Suprapubic skin (tissue), 4 donors: ENCODE data around the gene PROZ. TPM values are rescaled to one million over a fixed set of nuclear protein-coding genes. Genes with fewer than 3 reads are reported as not detected.

Source experiments
- DNase-seq, 2 donors: peaks; one replicate each; pipeline ENCODE4 v3.0.0-alpha.2; 2019; ENCODE audit warnings: low spot score in 2 of 2
- H3K27ac ChIP-seq: fragments of 200-600 bp; sonication (generic); one replicate; pipeline ENCODE4 v1.5.1; 2019
- H3K27me3 ChIP-seq: fragments of 200-600 bp; sonication (generic); one replicate; pipeline ENCODE4 v1.5.1; 2019
- H3K36me3 ChIP-seq: fragments of 200-600 bp; sonication (generic); one replicate; pipeline ENCODE4 v1.5.1; 2019
- H3K4me1 ChIP-seq: fragments of 200-600 bp; sonication (generic); one replicate; pipeline ENCODE4 v1.5.1; 2019
- H3K4me3 ChIP-seq: fragments of 200-600 bp; sonication (generic); one replicate; pipeline ENCODE4 v1.5.1; 2019; ENCODE audit warnings: mild to moderate bottlenecking
- H3K9me3 ChIP-seq: fragments of 200-600 bp; sonication (generic); one replicate; pipeline ENCODE4 v1.5.1; 2019
- CTCF ChIP-seq, 2 donors: fragments of 200-600 bp in 1 of 2; fragments of 450-650 bp in 1 of 2; sonication (generic) in 1 of 2; IDR thresholded peaks; one replicate each; pipeline ENCODE4 v1.5.1; 2016 to 2019; ENCODE audit warnings: antibody characterized with exemption in 2 of 2, mild to moderate bottlenecking in 1 of 2, moderate library complexity in 1 of 2
- EP300 ChIP-seq: sonication (generic); formaldehyde crosslinking; IDR thresholded peaks from one replicate; pipeline ENCODE4 v1.6.1; 2017; ENCODE audit warnings: antibody characterized with exemption
- POLR2A ChIP-seq, 2 donors: fragments of 450-650 bp; IDR thresholded peaks; one replicate each; pipeline ENCODE4 v1.6.1; 2017; ENCODE audit warnings: antibody characterized with exemption in 2 of 2, mild to moderate bottlenecking in 2 of 2, moderate library complexity in 2 of 2
- POLR2AphosphoS5 ChIP-seq, 3 donors: sonication (generic); formaldehyde crosslinking; IDR thresholded peaks; one replicate each; pipeline ENCODE4 v1.6.1; 2017; ENCODE audit warnings: antibody characterized with exemption in 3 of 3
- WGBS: methylation state at CpG from one replicate; pipeline ENCODE4 v1.1.5; 2018; 5-methylcytosine and 5-hydroxymethylcytosine counted together
- total RNA-seq, 4 donors: library from RNA; depleted of rRNA; stranded (reverse); fragments of >200 nt; gene quantifications; one replicate each; pipeline ENCODE4 v1.1.0, GENCODE V29; 2016

The PROZ gene
- total RNA-seq, 4 donors from 2014 or later = not detected

- H3K9me3 ChIP-seq = no peaks in the 10 kb centered on the region
- WGBS = 90% methylated on average over 28 of the region's 34 CpGs
- H3K4me3 ChIP-seq = no peak overlapping the region
- TF ChIP-seq CTCF (IDR thresholded peaks at IDR 0.05) (no peak), POLR2AphosphoS5 (IDR thresholded peaks at IDR 0.05) (no peak), POLR2A (IDR thresholded peaks at IDR 0.05) (no peak), EP300 (no peak)
- no peak for DNase-seq
- H3K27ac ChIP-seq = no peak overlapping the region
- H3K36me3 ChIP-seq = peaks cover 56% of the 10 kb centered on the region
- H3K4me1 ChIP-seq = no peaks in the 10 kb centered on the region
- no peaks in the 10 kb centered on the region for H3K27me3 ChIP-seq
Measured at GRCh38 chr13:113171250-113172125, 13.0 kb downstream of the PROZ start.

- Histone ChIP-seq H3K4me3 (no peak overlapping the region), H3K36me3 (peaks cover 66% of the 10 kb centered on the region), H3K27ac (no peak overlapping the region), H3K9me3 (no peaks in the 10 kb centered on the region), H3K4me1 (no peaks in the 10 kb centered on the region), H3K27me3 (no peaks in the 10 kb centered on the region)
- TF ChIP-seq EP300 (no peak), CTCF (IDR thresholded peaks at IDR 0.05) (no peak), POLR2A (IDR thresholded peaks at IDR 0.05) (no peak), POLR2AphosphoS5 (IDR thresholded peaks at IDR 0.05) (no peak)
- no peak for DNase-seq
- 94% methylated on average over 7 of the region's 13 CpGs for WGBS
Measured at GRCh38 chr13:113172419-113172926, 14.0 kb downstream of the PROZ start.

GRCh38 chr13:113176280-113176679, 17.8 kb downstream of the PROZ start:
- WGBS = 79% methylated on average over 5 of the region's 5 CpGs
- H3K27ac ChIP-seq = no peak overlapping the region
- no peak for TF ChIP-seq CTCF (IDR thresholded peaks at IDR 0.05)
- no peak for TF ChIP-seq EP300
- TF ChIP-seq POLR2AphosphoS5 (IDR thresholded peaks at IDR 0.05) = no peak
- no peak for TF ChIP-seq POLR2A (IDR thresholded peaks at IDR 0.05)
- peaks cover 90% of the 10 kb centered on the region for H3K36me3 ChIP-seq
- no peaks in the 10 kb centered on the region for H3K4me1 ChIP-seq
- H3K9me3 ChIP-seq = no peaks in the 10 kb centered on the region
- no peak overlapping the region for H3K4me3 ChIP-seq
- H3K27me3 ChIP-seq = no peaks in the 10 kb centered on the region
- no peak for DNase-seq

GRCh38 chr13:113176822-113177221, 18.4 kb downstream of the PROZ start:
- no peaks in the 10 kb centered on the region for H3K27me3 ChIP-seq
- H3K27ac ChIP-seq = no peak overlapping the region
- no peaks in the 10 kb centered on the region for H3K9me3 ChIP-seq
- H3K36me3 ChIP-seq = peaks cover 88% of the 10 kb centered on the region
- no peak for TF ChIP-seq CTCF (IDR thresholded peaks at IDR 0.05)
- TF ChIP-seq POLR2AphosphoS5 (IDR thresholded peaks at IDR 0.05) = no peak
- no peak for TF ChIP-seq POLR2A (IDR thresholded peaks at IDR 0.05)
- no peak for TF ChIP-seq EP300
- no peak overlapping the region for H3K4me3 ChIP-seq
- 96% methylated on average over 14 of the region's 14 CpGs for WGBS
- no peaks in the 10 kb centered on the region for H3K4me1 ChIP-seq
- no peak for DNase-seq

- Histone ChIP-seq H3K4me3 (no peak overlapping the region), H3K27ac (no peak overlapping the region), H3K9me3 (no peaks in the 10 kb centered on the region), H3K27me3 (no peaks in the 10 kb centered on the region), H3K36me3 (peaks cover 88% of the 10 kb centered on the region), H3K4me1 (no peaks in the 10 kb centered on the region)
- WGBS = 88% methylated on average over 25 of the region's 25 CpGs
- no peak for DNase-seq
- TF ChIP-seq POLR2AphosphoS5 (IDR thresholded peaks at IDR 0.05) (no peak), CTCF (IDR thresholded peaks at IDR 0.05) (no peak), EP300 (no peak), POLR2A (IDR thresholded peaks at IDR 0.05) (no peak)
Measured at GRCh38 chr13:113178070-113178895, 19.8 kb downstream of the PROZ start.
